SH-SY5Y (cell line): ENCODE measurements around the gene ATP1A4.

Source experiments
- GATA2 ChIP-seq: IDR thresholded peaks from 2 replicates; pipeline ENCODE4 v1.6.1; 2011; ENCODE audit warnings: mild to moderate bottlenecking, low read depth, low read length
- GATA3 ChIP-seq: IDR thresholded peaks from 2 replicates; pipeline ENCODE4 v1.6.1; 2011; ENCODE audit warnings: low read depth, mild to moderate bottlenecking, low read length, moderate library complexity

The ATP1A4 gene

DNA sequence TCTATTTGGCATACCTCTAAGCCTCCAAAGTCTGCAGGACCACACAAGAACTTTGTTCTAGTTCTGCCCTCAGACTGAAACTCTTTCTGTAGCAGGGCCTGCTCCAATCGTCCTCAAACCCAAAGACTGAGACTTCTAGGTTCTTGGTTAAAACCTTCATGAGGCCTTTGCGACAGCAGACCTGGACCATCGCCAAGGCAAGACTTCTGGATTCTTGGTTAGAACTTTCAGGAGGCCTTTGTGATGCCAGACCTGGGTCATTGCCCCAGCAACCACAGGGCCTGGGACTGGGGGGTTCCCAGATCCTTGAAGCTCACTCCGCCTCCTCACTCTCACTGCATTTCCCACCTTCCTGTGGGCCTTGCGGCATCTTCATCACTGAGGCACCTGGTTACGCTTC is at the start of gene ATP1A4:
Gene ATP1A4, plus strand, starts transcription at position 301 of the 400 bp plus-strand sequence. CDS start 438 bp downstream, outside the sequence.
- no peak for TF ChIP-seq GATA2
- TF ChIP-seq GATA3, result no peak

DNA sequence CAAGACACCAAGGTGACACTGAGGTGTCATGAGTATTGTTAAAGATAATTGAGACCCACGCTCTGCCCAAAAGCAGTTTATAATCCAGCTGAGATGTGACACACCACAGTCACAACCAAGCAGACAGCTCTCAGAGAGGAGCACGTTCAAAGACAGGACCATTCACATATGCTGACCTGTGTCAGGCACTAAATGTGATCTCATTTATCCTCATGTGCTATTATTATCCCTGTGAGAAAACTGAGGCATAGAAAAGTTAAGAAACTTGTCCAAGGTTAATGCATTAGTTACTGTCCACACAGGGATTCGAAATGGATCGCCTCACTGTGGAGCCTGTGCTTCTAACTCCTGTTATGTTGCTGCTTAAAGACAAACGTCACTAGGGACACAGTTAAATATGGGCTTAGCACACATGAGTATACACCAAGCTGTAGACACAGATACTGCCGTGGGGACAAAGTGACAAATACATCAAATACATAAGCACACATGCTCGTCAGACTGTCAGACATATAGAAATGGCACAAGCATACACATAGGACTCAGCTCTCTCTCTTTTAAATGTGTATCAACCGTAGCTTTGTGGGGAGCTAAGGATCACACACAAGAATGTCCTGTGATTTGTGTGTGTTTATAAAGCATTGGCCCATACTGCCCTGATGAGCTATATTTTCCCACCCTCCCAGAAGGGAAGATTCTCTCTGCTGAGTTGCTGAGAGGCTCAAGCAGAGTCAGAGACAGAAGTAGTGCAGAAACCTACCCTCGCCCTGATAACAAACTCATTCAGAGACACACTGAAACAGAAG is 49.5 kb upstream of the ATP1A4 start:
- TF ChIP-seq GATA3 (no peak), GATA2 (no peak)

DNA sequence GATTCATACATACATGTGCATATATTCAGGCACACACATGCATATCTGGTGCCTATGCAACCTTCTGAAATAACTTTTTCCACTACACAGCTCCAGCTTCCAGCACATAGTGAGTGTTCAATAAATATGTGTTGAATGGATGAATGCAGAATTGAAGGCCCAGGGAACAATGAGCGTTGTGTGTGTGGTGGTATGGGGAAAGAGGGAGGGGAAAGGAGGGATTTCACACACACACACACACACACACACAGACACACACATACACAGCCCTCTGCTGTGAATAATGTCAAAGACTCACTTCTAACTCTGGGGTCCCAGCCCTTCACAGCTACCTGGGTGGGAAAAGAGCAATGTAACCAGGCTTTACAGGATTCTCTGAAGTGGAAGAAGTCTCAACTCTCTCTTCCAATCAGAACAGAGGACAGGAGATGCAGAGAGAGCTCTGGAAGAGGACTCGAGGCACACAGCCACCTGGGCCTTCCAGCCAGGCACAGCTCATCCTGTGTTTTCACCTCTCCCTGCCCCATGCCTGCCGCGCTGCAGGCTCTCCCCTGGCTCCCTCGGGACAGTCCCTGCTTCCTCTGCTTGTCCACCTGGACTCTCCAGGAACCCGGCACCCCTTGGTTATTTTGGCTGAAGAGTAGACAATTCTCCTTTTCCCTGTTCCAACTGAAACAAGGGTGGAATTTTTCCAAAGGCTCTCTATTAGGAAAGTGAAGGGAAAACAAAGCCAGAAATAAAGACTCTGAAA is 47.6 kb upstream of the ATP1A4 start:
- no peak for TF ChIP-seq GATA3
- no peak for TF ChIP-seq GATA2

DNA sequence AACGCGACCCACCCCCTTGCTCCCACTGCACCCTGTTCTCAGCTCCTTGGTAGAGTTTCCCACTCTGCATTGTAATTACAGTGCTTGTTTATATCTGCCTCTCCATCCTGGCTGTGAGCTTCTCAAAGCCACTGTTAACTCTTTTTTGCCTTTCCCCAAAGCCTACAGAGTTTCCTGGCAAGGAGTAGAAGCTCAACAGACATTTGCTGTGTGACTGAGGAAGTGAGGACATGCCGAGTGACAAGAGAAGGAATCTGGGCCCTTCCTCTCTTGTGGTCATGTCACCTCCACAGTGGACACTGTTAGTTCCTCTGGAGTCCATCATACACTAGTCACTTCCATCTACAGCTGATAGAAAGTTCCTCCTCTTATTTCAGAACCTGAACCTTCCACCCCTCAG is 46.9 kb upstream of the ATP1A4 start:
- TF ChIP-seq GATA2, result no peak
- TF ChIP-seq GATA3, result no peak

DNA sequence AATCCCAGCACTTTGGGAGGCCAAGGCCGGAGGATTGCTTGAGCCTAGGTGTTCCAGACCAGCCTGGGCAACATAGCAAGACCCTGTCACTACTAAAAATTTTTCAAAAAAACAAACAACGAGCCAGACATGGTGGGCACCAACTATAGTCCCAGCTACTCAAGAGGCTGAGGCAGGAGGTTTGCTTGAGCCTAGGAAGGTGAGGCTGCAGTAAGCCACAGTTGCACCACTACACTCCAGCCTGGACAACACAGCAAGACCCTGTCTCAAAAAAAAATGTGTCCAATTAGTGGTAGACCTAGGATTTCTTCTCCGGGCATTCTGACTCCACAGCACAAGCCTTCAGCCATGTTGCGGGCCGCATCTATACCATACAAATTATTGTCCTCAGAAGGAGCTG is 46.2 kb upstream of the ATP1A4 start:
- no peak for TF ChIP-seq GATA3
- no peak for TF ChIP-seq GATA2

DNA sequence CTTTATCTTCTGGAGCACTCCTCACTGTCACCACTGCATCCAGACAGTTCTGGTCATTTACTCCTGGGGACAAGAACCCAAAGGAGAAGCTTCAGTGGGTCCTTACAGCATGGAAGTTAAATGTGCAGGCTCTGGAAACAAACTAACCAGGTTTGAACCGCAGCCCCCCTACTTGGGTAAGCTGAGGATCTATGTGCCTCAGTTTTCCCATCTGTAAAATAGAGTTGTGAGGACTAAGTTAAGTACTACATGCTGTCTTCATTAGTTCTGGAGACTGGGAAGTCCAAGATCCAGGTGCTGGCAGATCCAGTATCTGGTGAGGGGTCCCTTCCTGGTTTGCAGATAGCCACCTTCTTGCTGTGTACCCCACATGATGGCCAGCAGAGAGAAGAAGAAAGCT is 43.9 kb upstream of the ATP1A4 start:
- TF ChIP-seq GATA2 (no peak), GATA3 (no peak)

DNA sequence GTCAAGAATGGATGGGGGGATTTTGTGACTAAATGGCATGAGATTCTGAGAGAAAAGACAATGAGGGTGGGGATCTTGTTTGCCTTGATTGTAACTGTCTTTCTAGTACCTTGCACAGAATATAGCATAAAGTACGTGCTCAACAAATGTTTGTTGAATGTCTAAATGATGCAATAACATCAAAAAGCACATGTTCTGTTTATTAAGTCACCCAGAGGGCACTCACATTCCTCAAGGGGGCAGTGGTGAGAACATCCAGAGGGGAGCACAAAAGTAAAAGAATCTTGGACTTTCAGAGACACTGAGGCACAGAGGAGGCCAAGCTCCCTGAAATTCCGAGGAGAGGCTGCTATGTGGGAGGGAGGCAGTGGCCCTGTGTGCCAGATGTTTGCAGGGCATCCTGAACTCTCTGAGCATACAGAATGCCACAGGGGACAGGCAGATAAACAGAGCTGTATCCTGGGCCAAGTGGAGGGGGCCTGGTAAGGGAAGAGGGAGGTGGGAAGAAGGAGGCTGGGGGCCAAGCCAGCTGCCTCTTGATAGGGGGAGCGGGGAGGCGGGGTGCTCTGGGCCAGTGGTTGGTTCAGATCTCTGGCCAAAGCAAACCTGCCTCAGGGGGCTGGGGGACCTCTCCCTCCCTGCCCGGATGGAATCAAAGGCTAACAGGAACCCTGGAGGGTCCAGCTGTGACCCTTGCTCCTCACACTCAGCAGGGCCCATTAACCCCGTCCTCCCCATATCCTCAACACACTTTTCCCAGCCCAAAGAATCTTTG is 42.3 kb upstream of the ATP1A4 start:
- TF ChIP-seq GATA2 (no peak), GATA3 (no peak)

DNA sequence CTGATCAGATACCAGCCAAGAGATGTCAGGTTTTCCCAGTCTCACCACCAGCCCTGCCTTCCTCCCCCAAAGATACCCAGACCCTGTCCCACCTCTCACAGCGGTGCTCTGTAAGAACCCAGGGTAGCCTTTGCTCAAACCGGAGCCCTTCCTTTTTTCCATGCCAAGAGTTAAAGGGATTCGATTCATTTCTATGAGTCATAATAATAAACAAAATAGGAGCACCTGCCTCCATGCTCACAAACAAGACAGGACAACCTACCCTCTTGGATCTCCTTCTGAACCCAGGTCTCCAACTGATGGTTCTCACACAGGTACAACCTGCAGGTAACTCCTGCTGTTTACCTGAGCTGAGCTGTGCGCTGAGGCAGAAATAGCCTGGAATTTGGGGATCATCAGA is 41.7 kb upstream of the ATP1A4 start:
- TF ChIP-seq GATA3, result no peak
- TF ChIP-seq GATA2, result no peak

DNA sequence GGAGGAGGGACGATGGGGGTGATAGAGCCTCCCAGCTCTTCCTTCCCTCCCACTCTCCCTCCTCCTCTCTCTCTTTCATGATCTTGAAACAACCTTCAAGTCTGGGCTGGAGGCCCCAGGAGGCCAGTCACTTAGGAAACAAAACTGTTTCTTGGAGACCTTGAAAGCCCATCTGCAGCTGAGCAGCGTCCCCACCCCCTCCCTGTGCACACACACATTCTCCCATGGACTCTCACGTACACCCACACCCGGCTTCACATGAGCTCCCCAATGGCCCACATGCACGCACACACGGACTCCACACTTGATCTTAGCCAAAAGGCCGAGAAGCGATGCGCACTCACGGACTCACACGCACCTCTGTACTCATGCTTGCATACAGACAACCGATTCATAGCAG is 39.0 kb upstream of the ATP1A4 start:
- no peak for TF ChIP-seq GATA2
- TF ChIP-seq GATA3, result no peak

DNA sequence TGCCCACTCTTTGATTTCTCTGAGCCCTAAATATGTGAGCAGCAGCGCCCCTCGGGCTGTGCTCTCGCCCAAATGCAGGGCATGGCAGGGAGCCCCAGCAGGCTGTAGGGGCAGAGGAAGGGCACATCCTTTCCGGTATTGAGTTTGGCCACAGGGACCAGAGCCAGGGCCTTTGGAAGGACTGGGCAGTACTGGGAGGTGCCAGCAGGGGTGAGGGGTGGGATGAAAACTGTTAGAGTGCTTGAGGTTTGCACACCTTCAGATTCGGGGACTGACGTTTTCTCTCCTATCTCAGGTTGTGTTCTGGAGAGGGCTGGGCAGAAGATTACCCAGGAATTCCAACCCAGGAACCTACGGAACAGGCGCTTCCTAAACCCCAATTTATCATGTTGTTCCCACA is 38.0 kb upstream of the ATP1A4 start:
- TF ChIP-seq GATA3 (no peak), GATA2 (no peak)

DNA sequence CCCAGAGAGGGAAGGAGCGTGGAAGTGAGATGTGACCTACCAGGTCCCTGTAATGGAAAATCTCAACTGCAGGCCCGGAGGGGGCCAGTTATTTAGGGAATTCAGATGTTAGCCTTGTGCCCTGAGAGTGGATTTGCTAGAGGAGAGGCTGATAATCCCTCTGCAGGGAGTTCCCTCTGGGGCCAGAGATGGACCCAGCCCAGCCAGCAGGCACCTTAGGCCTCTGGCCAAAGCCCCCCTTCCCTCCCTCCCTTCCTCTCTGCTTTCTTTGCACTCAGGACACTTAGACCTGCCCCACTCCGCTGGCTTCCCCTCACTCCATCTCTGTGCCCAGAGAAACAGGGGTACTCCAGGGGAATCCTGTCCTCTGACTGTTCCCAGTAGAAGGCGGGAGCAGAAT is 37.3 kb upstream of the ATP1A4 start:
- no peak for TF ChIP-seq GATA3
- TF ChIP-seq GATA2, result no peak

DNA sequence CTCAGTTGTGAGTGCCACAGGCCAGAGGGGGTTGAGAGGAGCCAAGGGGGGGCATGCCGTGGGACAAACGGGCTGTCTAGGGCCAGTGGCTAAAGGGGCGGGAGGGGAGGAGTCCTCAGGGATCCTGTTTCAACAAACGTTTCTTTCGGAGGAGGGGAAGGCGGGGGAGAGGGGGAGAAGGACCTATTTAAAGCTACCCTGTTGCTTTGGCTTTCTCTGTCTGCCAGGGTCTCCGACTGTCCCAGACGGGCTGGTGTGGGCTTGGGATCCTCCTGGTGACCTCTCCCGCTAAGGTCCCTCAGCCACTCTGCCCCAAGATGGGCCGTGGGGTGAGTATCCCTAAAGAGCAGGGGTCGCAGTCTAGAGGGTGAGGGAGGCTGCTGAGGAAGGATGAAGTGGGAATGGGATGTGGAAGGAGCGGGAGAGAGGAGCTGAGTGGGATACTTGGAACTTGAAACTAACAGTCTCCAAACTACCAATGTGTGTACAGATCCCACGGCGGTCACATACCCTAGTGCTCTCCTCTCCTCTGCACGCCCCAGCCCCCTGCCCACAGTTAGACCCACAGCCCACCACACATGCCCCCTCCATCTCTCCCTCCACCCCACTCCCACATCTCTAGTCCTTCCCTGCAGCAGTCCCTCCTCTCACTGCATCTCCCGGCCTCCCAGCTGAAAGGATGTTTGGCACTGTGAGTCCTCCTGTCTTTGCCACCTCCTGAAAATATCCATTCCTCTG is 35.7 kb upstream of the ATP1A4 start, which contains the start of gene ATP1A2:
Gene ATP1A2, plus strand, starts transcription at position 215 of the 738 bp plus-strand sequence. Its CDS starts 103 bp downstream, at position 318.
- TF ChIP-seq GATA3, result no peak
- TF ChIP-seq GATA2, result no peak

DNA sequence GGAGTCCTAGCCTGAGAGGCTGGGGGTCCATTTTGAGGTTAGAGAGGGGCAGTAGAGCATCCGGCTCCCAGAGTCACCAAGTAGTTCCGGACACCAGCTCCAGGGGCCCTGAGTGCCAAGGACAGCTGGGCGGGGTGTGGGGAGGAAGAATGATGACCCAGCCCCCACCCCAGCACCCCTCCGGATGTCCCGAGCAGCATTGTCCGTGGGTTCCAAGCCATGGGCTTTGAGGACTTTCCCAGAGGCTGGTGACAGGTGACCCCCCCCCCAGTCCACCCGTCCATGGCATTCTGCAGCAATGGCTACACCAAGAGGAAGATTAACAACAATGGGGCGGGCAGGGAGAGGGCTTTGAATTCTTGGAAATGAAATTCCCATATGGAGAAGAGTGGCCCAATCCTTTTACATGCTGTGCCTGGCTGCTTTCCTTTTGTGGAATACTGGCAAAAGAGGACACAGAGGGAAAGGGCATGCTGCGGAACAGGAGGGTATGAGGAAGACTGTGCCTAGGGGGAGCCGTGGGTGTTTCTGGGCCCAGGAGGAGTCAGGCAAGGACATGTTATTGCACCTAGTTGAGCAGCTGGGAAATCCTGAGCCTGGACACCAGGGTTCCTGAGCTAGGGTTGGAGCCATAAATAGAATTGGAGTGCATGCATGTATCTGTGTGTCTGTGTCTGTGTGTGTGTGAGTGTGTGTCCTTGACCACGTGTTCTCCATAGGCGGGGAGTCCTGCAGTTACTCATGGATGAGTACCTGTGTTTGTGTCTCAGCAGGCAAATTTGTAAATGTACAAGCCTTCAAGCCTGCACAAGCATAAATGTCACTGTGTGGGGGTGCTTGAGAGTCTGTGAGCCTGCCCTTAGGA is 34.9 kb upstream of the ATP1A4 start:
- TF ChIP-seq GATA2, result no peak
- no peak for TF ChIP-seq GATA3

DNA sequence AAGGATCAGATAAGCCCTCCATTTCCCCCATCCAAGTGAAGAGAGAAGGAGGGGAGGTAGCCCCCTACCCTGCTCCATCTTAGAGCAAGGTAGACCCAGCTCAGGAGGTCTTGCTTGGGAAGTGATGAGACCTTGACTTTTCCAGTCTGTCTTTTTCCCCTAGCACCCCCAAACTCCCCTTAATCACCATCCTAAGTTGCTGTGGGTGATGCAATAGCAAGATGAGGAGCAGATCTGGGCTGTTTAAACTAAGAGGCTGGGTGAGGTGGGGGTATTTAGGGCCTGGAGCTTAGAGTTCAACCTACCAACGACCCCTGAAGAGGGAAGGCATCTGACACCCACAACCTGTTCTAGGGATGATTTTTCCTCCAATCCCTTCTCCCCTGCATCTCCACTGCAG is 34.1 kb upstream of the ATP1A4 start:
- TF ChIP-seq GATA2 (no peak), GATA3 (no peak)
